IPS-20b (cell line): ENCODE measurements around the gene GPD2.
"Not testable (repeated sequence)": the region's sequence is repeated elsewhere in the genome, so short reads cannot be mapped to it uniquely, and the experiment has no call there.

Source experiments
- H3K27ac ChIP-seq: one replicate; pipeline ENCODE4 v1.5.1; 2013; ENCODE audit warnings: low read length
- H3K27me3 ChIP-seq: 2 replicates; pipeline ENCODE4 v1.6.1; 2013; ENCODE audit warnings: mild to moderate bottlenecking, low read length, inconsistent platforms; ENCODE audit not compliant: insufficient read depth
- H3K36me3 ChIP-seq: 2 replicates; pipeline ENCODE4 v1.6.1; 2013; ENCODE audit warnings: low read depth, mild to moderate bottlenecking, inconsistent platforms, low read length, moderate library complexity; ENCODE audit not compliant: insufficient read depth
- H3K4me1 ChIP-seq: 2 replicates; pipeline ENCODE4 v1.6.1; 2013; ENCODE audit warnings: mild to moderate bottlenecking, control low read depth, inconsistent platforms, low read length, moderate library complexity; ENCODE audit not compliant: insufficient read depth
- H3K4me3 ChIP-seq: 2 replicates; pipeline ENCODE4 v1.5.1; 2013; ENCODE audit warnings: mild to moderate bottlenecking, low read length, inconsistent platforms
- H3K9ac ChIP-seq: 2 replicates; pipeline ENCODE4 v1.6.1; 2013; ENCODE audit warnings: low read depth, mild to moderate bottlenecking, inconsistent platforms, low read length, moderate library complexity
- H3K9me3 ChIP-seq: 2 replicates; pipeline ENCODE4 v1.6.1; 2013; ENCODE audit warnings: mild to moderate bottlenecking, low read depth, low read length, inconsistent platforms; ENCODE audit not compliant: insufficient read depth

Gene GPD2

DNA sequence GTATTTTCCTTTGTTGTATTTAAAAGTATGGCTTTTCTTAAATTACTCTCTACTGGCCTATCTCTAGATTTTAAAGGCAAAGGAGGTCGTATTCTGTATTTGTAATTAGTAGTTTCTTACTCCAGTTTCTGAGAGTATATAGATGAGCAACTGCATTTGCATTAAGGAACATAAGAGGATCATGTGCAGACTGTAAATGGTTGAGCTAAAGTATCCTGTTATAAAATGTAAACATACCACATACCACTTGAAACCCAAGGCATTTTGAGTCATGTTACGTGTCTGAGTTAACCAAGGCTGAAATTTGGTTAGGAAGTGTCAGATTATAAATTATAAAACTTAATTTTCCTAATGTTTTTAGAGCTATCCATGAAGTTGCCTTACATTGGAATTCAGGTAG is 76.3 kb downstream of the GPD2 start:
- Histone ChIP-seq H3K4me1 (no peaks in the 10 kb centered on the region), H3K36me3 (0 out of 2 replicates have a peak, but pooled peaks cover 8% of the 10 kb centered on the region), H3K27me3 (no peaks in the 10 kb centered on the region), H3K4me3 (no peak overlapping the region), H3K9me3 (no peaks in the 10 kb centered on the region), H3K27ac (no peak overlapping the region), H3K9ac (no peak overlapping the region)

- Histone ChIP-seq H3K4me3 (no peak overlapping the region), H3K27ac (no peak overlapping the region), H3K9me3 (no peaks in the 10 kb centered on the region), H3K36me3 (0 out of 2 replicates have a peak, but pooled peaks cover 8% of the 10 kb centered on the region), H3K27me3 (no peaks in the 10 kb centered on the region), H3K9ac (no peak overlapping the region), H3K4me1 (no peaks in the 10 kb centered on the region)
Measured at GRCh38 chr2:156513219-156513618, 77.0 kb downstream of the GPD2 start.

DNA sequence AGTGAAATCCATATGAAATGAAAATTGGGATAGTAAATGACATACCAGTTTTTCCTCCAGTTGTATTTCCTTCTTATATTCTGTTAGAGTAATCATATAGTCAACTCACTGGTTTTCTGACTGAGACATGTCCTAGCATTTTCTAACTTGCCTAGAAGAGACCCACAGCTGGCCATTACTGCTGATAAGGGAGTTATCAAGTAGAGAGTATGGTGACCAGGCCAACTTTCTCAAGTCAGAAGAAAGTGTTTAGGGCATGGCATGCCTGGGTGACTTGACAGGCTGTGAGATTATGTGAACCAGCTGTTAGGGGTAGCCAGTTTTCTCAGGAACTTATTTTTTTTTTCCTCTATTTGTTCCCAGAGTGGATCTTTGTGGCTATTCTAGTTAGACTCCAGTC is 81.2 kb downstream of the GPD2 start:
- Histone ChIP-seq H3K4me1 (no peaks in the 10 kb centered on the region), H3K4me3 (no peak overlapping the region), H3K27me3 (no peaks in the 10 kb centered on the region), H3K36me3 (0 out of 2 replicates have a peak, but pooled peaks cover 8% of the 10 kb centered on the region), H3K9ac (no peak overlapping the region), H3K9me3 (peaks cover 5% of the 10 kb centered on the region; the same call in 1 of the 2 replicates), H3K27ac (no peak overlapping the region)

- no peak overlapping the region for H3K9ac ChIP-seq
- H3K36me3 ChIP-seq = 0 out of 2 replicates have a peak, but pooled peaks cover 8% of the 10 kb centered on the region
- H3K4me1 ChIP-seq = no peaks in the 10 kb centered on the region
- no peak overlapping the region for H3K4me3 ChIP-seq
- H3K27ac ChIP-seq = no peak overlapping the region
- no peaks in the 10 kb centered on the region for H3K27me3 ChIP-seq
- peaks cover 5% of the 10 kb centered on the region; the same call in 1 of the 2 replicates for H3K9me3 ChIP-seq
Measured at GRCh38 chr2:156518138-156518537, 82.0 kb downstream of the GPD2 start.

- Histone ChIP-seq H3K9me3 (peaks cover 5% of the 10 kb centered on the region; the same call in 1 of the 2 replicates), H3K36me3 (no peaks in the 10 kb centered on the region), H3K4me1 (no peaks in the 10 kb centered on the region), H3K4me3 (no peak overlapping the region), H3K9ac (no peak overlapping the region), H3K27me3 (no peaks in the 10 kb centered on the region), H3K27ac (no peak overlapping the region)
Measured at GRCh38 chr2:156522864-156523440, 86.8 kb downstream of the GPD2 start.

- no peaks in the 10 kb centered on the region for H3K4me1 ChIP-seq
- no peak overlapping the region for H3K4me3 ChIP-seq
- no peaks in the 10 kb centered on the region for H3K27me3 ChIP-seq
- no peak overlapping the region for H3K9ac ChIP-seq
- no peaks in the 10 kb centered on the region for H3K9me3 ChIP-seq
- H3K27ac ChIP-seq = no peak overlapping the region
- H3K36me3 ChIP-seq = no peaks in the 10 kb centered on the region
Measured at GRCh38 chr2:156526950-156527636, 90.9 kb downstream of the GPD2 start.

DNA sequence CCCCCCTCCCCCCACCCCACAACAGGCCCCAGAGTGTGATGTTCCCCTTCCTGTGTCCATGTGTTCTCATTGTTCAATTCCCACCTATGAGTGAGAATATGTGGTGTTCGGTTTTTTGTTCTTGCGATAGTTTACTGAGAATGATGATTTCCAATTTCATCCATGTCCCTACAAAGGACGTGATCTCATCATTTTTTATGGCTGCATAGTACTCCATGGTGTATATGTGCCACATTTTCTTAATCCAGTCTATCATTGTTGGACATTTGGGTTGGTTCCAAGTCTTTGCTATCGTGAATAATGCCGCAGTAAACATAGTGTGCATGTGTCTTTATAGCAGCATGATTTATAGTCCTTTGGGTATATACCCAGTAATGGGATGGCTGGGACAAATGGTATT is 92.4 kb downstream of the GPD2 start:
- not testable (repeated sequence) for H3K9ac ChIP-seq, H3K27me3 ChIP-seq, H3K27ac ChIP-seq, H3K4me3 ChIP-seq, H3K36me3 ChIP-seq, H3K4me1 ChIP-seq, H3K9me3 ChIP-seq

DNA sequence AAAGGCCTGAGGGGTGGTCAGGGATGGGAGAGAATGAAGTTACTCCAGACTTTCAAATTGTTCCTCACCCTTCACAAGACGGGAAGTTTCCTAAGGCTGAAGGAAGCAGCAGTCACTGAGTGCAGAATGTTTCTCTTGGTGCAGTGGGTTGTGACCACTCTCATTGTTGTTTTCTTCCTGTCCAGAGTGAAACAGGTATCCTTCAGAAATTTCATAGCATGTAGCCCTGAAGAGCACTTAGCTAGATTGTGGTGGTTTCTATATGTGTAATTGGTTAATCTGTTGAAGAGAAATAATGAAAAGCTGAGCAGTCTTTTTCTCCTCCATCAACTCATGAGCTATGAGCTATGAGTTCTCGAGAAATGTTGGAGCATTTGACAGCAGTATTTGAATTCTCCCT is 96.8 kb downstream of the GPD2 start:
- H3K4me1 ChIP-seq = peaks cover 5% of the 10 kb centered on the region
- no peak overlapping the region for H3K4me3 ChIP-seq
- no peaks in the 10 kb centered on the region for H3K36me3 ChIP-seq
- no peaks in the 10 kb centered on the region for H3K9me3 ChIP-seq
- no peak overlapping the region for H3K9ac ChIP-seq
- no peak overlapping the region for H3K27ac ChIP-seq
- no peaks in the 10 kb centered on the region for H3K27me3 ChIP-seq

DNA sequence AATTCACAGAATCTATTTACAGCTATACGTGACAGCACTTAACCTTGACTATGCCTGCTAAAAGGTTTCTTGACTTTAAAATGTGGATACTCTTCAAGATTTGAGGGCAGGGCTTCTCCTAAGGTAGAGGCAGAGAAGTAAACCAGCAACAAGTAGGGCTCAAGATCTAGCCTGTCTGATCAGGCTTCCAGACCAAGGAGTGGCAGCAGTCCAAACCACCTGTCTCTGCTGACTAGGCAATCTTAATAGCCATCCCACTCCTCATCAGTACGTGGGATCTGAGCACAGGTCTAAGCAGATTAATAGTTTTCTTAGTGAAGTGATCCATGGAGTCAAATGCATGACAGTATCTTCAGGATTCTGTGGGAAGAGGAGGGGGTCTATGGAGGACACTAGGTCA is 100.4 kb downstream of the GPD2 start:
- no peak overlapping the region for H3K9ac ChIP-seq
- no peak overlapping the region for H3K27ac ChIP-seq

GRCh38 chr2:156537141-156537540 is 101.0 kb downstream of the GPD2 start:
- Histone ChIP-seq H3K4me1 (peaks cover 6% of the 10 kb centered on the region), H3K9ac (no peak overlapping the region), H3K36me3 (no peaks in the 10 kb centered on the region), H3K27me3 (no peaks in the 10 kb centered on the region), H3K4me3 (no peak overlapping the region), H3K9me3 (no peaks in the 10 kb centered on the region), H3K27ac (no peak overlapping the region)

More for the DNA sequence above, 100.4 kb downstream of the GPD2 start:
- Histone ChIP-seq H3K27me3 (no peaks in the 10 kb centered on the region), H3K4me1 (peaks cover 6% of the 10 kb centered on the region), H3K9me3 (no peaks in the 10 kb centered on the region), H3K36me3 (no peaks in the 10 kb centered on the region), H3K4me3 (no peak overlapping the region)

DNA sequence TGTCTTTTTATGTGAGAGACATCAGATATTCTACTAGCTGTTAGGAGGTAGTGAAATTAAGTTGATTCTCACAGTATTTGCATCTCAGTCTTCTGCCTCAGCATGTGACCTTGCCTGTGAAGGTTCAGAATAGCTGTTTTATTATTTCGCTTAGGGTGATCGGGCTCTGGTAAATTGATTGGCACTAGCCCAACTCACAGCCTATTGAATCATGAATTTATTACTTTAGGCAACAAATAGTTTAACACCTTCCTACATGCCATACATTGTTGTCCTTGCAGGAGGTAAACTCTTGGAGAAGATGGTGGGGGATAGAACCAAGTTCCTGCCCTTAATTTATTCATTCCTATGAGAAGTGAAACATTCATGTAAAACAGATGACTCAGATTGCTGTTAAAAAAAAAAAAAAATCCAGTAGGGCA is 101.9 kb downstream of the GPD2 start:
- Histone ChIP-seq H3K36me3 (no peaks in the 10 kb centered on the region), H3K9ac (no peak overlapping the region), H3K27me3 (no peaks in the 10 kb centered on the region), H3K9me3 (no peaks in the 10 kb centered on the region), H3K4me3 (no peak overlapping the region), H3K27ac (no peak overlapping the region), H3K4me1 (peaks cover 6% of the 10 kb centered on the region)
